ENCODE results near the gene EPC2. TPM values are rescaled to one million over a fixed set of nuclear protein-coding genes. Genes with fewer than 3 reads are reported as not detected.
"Not testable (repeated sequence)": the region's sequence is repeated elsewhere in the genome, so short reads cannot be mapped to it uniquely, and the experiment has no call there.

The EPC2 gene
- total RNA-seq, 1 experiment from 2014 or later, result 16.0 TPM

- peaks cover 3% of the 10 kb centered on the region; the same call in 1 of the 2 replicates for H3K36me3 ChIP-seq
- H3K27me3 ChIP-seq (replicated peaks), result no peaks in the 10 kb centered on the region; the same call in 1 of the 2 replicates
- H3K4me1 ChIP-seq (replicated peaks), result peaks cover 14% of the 10 kb centered on the region
- peak; percentile 63 to 86 for DNase-seq (ENCODE audit: low read depth in 1 of 2, low spot score in 2 of 2)
- H3K9me3 ChIP-seq (replicated peaks), result no peaks in the 10 kb centered on the region
- peak overlapping the region; percentile 93 for H3K27ac ChIP-seq
- peak overlapping the region; percentile 91 for H3K4me3 ChIP-seq
Observed at GRCh38 chr2:148645539-148646230, 1.1 kb downstream of the EPC2 start.

DNA sequence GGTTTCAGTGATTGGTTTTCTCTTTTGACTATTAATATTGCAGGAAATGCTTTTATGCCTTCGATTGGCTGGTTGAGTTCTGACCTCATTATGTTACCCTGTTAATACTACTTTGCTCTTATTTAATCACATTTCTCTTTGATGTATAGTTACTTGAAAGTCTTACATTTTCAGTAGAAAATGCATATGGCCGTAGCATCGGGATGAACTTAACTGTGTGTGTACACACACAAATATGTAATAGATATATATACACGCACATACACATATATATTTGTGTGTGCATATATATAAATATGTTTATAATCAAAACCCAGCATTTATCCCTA is 1.6 kb downstream of the EPC2 start:
- Histone ChIP-seq H3K4me1 (replicated peaks) (peaks cover 14% of the 10 kb centered on the region), H3K27ac (peak overlapping the region; percentile 93), H3K36me3 (peaks cover 3% of the 10 kb centered on the region; the same call in 1 of the 2 replicates), H3K27me3 (replicated peaks) (no peaks in the 10 kb centered on the region; the same call in 1 of the 2 replicates), H3K4me3 (peak overlapping the region; percentile 91), H3K9me3 (replicated peaks) (no peaks in the 10 kb centered on the region)
- DNase-seq (ENCODE audit: low read depth in 1 of 2, low spot score in 2 of 2), result no peak

DNA sequence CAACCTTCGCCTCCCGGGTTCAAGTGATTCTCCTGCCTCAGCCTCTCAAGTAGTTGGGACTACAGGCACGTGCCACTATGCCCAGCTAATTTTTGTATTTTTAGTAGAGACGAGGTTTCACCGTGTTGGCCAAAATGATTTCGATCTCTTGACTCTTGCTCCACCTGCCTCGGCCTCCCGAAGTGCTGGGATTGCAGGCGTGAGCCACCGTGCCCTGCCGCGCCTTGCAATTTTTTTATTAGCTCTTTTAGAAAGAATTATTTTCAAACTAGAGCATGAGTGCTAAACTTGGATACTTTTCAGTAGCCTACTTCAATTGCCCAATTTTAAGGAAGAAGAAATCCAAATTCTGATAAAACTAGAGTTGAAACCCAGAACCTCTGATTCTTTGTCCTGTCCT is 3.2 kb downstream of the EPC2 start:
- H3K4me3 ChIP-seq; H3K36me3 ChIP-seq; H3K9me3 ChIP-seq (replicated peaks); H3K27ac ChIP-seq; DNase-seq (ENCODE audit: low read depth in 1 of 2, low spot score in 2 of 2); H3K27me3 ChIP-seq (replicated peaks): not testable (repeated sequence)
- H3K4me1 ChIP-seq (replicated peaks), result peaks cover 14% of the 10 kb centered on the region

GRCh38 chr2:148649936-148650335 is 5.4 kb downstream of the EPC2 start:
- Histone ChIP-seq H3K36me3 (no peaks in the 10 kb centered on the region), H3K4me1 (replicated peaks) (no peaks in the 10 kb centered on the region; the same call in 1 of the 2 replicates), H3K4me3 (no peak overlapping the region), H3K9me3 (replicated peaks) (no peaks in the 10 kb centered on the region), H3K27ac (no peak overlapping the region), H3K27me3 (replicated peaks) (no peaks in the 10 kb centered on the region)
- no peak for DNase-seq (ENCODE audit: low read depth in 1 of 2, low spot score in 2 of 2)

DNA sequence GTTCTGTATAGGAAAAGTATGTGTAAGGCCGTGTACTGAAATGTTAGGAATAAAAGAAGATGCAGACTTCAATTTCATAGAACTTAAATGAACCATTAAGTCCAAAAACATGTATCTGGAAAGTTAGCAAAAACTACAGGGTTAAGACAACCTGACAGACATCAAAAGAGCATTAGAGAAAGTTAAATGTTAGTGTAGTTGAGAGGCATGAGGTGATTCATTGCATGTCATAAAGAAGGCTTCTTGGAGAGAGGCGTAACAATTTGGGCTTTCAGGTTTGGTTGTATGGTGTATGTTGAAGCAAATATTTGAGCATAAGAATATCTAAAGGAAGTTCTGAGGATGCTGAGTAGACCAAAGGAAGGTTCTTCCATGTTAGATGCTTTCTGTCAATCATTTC is 6.3 kb downstream of the EPC2 start:
- no peak overlapping the region for H3K27ac ChIP-seq
- H3K9me3 ChIP-seq (replicated peaks), result no peaks in the 10 kb centered on the region
- no peaks in the 10 kb centered on the region; the same call in 1 of the 2 replicates for H3K4me1 ChIP-seq (replicated peaks)
- no peaks in the 10 kb centered on the region for H3K27me3 ChIP-seq (replicated peaks)
- H3K36me3 ChIP-seq, result no peaks in the 10 kb centered on the region
- H3K4me3 ChIP-seq, result no peak overlapping the region
- DNase-seq (ENCODE audit: low read depth in 1 of 2, low spot score in 2 of 2), result no peak

DNA sequence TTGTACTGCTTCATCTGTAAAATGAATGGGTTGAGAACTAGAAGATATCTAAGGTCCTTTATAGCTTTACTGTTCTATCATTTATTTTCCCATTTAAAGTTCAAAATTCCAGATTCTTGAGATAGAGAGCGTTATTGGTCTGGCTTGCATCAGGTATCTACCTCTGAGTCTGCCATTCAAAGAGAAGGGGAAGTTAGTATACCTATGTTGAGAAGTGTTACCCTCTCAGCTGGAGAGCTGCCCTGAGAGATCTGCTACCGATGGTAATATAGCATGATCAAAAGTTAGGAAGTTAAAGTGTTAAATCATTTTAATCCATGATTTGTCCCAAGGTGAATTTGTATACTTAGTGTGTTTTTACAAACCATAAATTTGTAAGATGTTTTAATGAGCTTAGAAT is 7.4 kb downstream of the EPC2 start:
- Histone ChIP-seq H3K36me3 (no peaks in the 10 kb centered on the region), H3K4me3 (no peak overlapping the region), H3K27me3 (replicated peaks) (no peaks in the 10 kb centered on the region), H3K27ac (no peak overlapping the region), H3K4me1 (replicated peaks) (no peaks in the 10 kb centered on the region; the same call in 1 of the 2 replicates), H3K9me3 (replicated peaks) (no peaks in the 10 kb centered on the region)
- DNase-seq (ENCODE audit: low read depth in 1 of 2, low spot score in 2 of 2), result no peak

DNA sequence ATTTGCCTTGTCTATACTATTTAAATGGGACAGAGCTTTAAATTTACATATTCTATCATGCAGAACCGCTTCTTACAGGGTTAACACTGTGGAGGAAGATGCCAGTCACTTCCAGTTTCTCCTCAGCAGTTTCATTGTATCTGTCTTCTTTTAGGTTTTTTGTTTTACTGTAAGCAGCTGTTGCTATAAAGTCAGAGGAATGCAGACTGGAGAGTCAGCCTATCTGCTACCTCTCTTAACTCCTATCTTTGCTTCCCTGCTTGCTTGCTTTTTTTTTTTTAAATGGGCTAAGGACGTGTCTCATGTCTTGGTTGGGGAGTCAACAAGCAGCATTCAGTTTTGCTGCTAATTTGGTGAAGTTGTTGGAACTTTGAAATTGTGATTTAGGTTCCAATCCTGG is 8.9 kb downstream of the EPC2 start:
- no peaks in the 10 kb centered on the region for H3K27me3 ChIP-seq (replicated peaks)
- no peaks in the 10 kb centered on the region for H3K36me3 ChIP-seq
- H3K4me1 ChIP-seq (replicated peaks), result no peaks in the 10 kb centered on the region; the same call in 1 of the 2 replicates
- no peaks in the 10 kb centered on the region for H3K9me3 ChIP-seq (replicated peaks)
- no peak overlapping the region for H3K27ac ChIP-seq
- DNase-seq (ENCODE audit: low read depth in 1 of 2, low spot score in 2 of 2), result no peak
- H3K4me3 ChIP-seq, result no peak overlapping the region

DNA sequence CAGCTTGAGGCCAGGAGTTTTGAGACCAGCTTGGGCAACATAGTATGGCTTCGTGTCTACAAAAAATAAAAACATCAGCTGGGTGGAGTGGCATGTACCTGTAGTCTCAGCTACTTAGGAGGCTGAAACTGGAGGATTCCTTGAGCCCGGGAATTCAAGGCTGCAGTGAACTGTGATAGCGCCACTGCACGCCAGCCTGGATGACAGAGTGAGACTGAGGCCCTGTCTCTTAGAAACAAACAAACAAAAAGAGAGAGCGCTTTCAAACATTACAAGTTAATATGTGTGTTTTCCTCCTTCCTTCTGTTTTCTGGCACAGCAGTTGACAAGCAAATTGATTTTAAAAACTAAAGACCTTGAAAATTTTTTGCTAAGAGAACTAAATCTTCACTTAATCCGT is 9.9 kb downstream of the EPC2 start:
- H3K27ac ChIP-seq, result no peak overlapping the region
- DNase-seq (ENCODE audit: low read depth in 1 of 2, low spot score in 2 of 2), result no peak
- no peaks in the 10 kb centered on the region for H3K36me3 ChIP-seq
- H3K4me3 ChIP-seq, result no peak overlapping the region
- H3K27me3 ChIP-seq (replicated peaks), result no peaks in the 10 kb centered on the region
- peaks cover 8% of the 10 kb centered on the region for H3K4me1 ChIP-seq (replicated peaks)
- no peaks in the 10 kb centered on the region for H3K9me3 ChIP-seq (replicated peaks)

GRCh38 chr2:148656516-148656915 is 12.0 kb downstream of the EPC2 start:
- no peaks in the 10 kb centered on the region for H3K36me3 ChIP-seq
- H3K9me3 ChIP-seq (replicated peaks), result no peaks in the 10 kb centered on the region
- DNase-seq (ENCODE audit: low read depth in 1 of 2, low spot score in 2 of 2), result no peak
- H3K4me1 ChIP-seq (replicated peaks), result peaks cover 11% of the 10 kb centered on the region
- no peak overlapping the region for H3K27ac ChIP-seq
- no peaks in the 10 kb centered on the region for H3K27me3 ChIP-seq (replicated peaks)
- H3K4me3 ChIP-seq, result no peak overlapping the region

DNA sequence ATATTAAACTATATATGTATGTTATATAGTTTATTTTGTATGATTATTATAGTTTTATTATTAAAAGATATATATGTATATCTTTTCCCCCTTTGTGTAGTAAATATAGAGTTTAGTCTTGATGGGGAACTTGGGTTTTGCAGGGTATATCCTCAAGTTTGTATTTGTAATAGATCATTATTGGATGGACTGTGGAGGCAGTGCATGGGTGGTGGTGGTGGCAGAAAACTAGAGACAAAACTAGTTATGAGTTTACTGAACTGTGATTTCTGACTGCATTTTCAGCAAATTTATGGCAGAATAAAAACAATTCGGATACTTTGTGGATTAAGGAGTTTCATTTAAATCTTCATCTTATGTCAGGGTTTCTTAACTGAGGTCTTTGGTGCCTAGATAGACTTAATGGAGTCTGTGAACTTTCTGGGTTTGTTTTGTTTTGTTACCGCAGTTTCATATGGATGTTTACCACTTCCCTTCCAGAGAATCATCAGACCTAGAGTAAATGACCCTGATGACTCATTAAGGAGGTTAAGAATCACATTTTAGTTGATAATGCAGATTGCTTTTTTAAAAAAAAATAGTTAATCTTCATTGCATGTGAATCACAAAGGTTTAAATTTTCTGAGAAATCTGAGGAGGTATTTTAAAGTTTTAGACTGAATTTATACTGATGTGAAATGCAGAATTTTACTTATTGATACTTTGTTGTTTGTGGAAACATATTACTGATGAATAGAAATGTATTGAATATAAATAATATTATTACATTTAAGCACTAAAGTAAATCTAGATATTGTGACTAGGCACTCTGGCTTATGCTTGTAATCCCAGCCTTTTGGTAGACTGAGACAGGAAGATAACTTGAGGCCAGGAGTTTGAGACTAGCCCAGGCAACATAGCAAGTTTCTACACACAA is 14.5 kb downstream of the EPC2 start:
- Histone ChIP-seq H3K4me1 (replicated peaks) (peaks cover 11% of the 10 kb centered on the region), H3K4me3 (no peak overlapping the region), H3K27ac (peak overlapping the region; percentile 37), H3K27me3 (replicated peaks) (no peaks in the 10 kb centered on the region), H3K9me3 (replicated peaks) (no peaks in the 10 kb centered on the region), H3K36me3 (no peaks in the 10 kb centered on the region)
- peak in 1 of 2 experiments; percentile 23 for DNase-seq (ENCODE audit: low read depth in 1 of 2, low spot score in 2 of 2)

GRCh38 chr2:148660999-148661398 is 16.4 kb downstream of the EPC2 start:
- H3K36me3 ChIP-seq, result no peaks in the 10 kb centered on the region
- H3K4me1 ChIP-seq (replicated peaks), result peaks cover 11% of the 10 kb centered on the region
- no peak for DNase-seq (ENCODE audit: low read depth in 1 of 2, low spot score in 2 of 2)
- no peak overlapping the region for H3K4me3 ChIP-seq
- H3K9me3 ChIP-seq (replicated peaks), result no peaks in the 10 kb centered on the region
- no peak overlapping the region for H3K27ac ChIP-seq
- H3K27me3 ChIP-seq (replicated peaks), result no peaks in the 10 kb centered on the region

GRCh38 chr2:148662332-148662731 is 17.8 kb downstream of the EPC2 start:
- H3K4me3 ChIP-seq; H3K9me3 ChIP-seq (replicated peaks); DNase-seq (ENCODE audit: low read depth in 1 of 2, low spot score in 2 of 2); H3K36me3 ChIP-seq; H3K27me3 ChIP-seq (replicated peaks); H3K27ac ChIP-seq: not testable (repeated sequence)
- H3K4me1 ChIP-seq (replicated peaks), result peaks cover 11% of the 10 kb centered on the region

- Histone ChIP-seq H3K4me3 (no peak overlapping the region), H3K9me3 (replicated peaks) (no peaks in the 10 kb centered on the region), H3K4me1 (replicated peaks) (peaks cover 6% of the 10 kb centered on the region), H3K27me3 (replicated peaks) (no peaks in the 10 kb centered on the region), H3K27ac (no peak overlapping the region), H3K36me3 (no peaks in the 10 kb centered on the region)
- no peak for DNase-seq (ENCODE audit: low read depth in 1 of 2, low spot score in 2 of 2)
Observed at GRCh38 chr2:148664229-148664628, 19.7 kb downstream of the EPC2 start.

GRCh38 chr2:148666555-148666954 is 22.0 kb downstream of the EPC2 start:
- no peak for DNase-seq (ENCODE audit: low read depth in 1 of 2, low spot score in 2 of 2)
- Histone ChIP-seq H3K27me3 (replicated peaks) (no peaks in the 10 kb centered on the region), H3K9me3 (replicated peaks) (no peaks in the 10 kb centered on the region), H3K36me3 (no peaks in the 10 kb centered on the region), H3K4me1 (replicated peaks) (no peaks in the 10 kb centered on the region; the same call in 1 of the 2 replicates), H3K27ac (no peak overlapping the region), H3K4me3 (no peak overlapping the region)
